H1 (cell line): ENCODE data around the gene GALNT18. TPM values are rescaled to one million over a fixed set of nuclear protein-coding genes. Genes with fewer than 3 reads are reported as not detected.

Source experiments
- CTCF ChIA-PET: fragments of 300-600 bp; sonication (Branson Sonifier 250); formaldehyde crosslinking; loops from one replicate; lab custom pipeline; 2021; ENCODE audit not compliant: partially characterized antibody; lab: Charles Lee
- POLR2A ChIA-PET: fragments of 300-600 bp; sonication (Branson Sonifier 250); formaldehyde crosslinking; loops from one replicate; lab custom pipeline; 2021; ENCODE audit warnings: inconsistent platforms; ENCODE audit not compliant: partially characterized antibody; lab: Charles Lee
- DNase-seq, 2 experiments: peaks; one replicate each; pipeline versions ENCODE4 v3.0.0 to v3.0.0-alpha.2; 2010 to 2022; ENCODE audit warnings: low spot score in 2 of 2, low read depth in 1 of 2, mixed read lengths in 1 of 2
- FAIRE-seq: peaks from 2 replicates; lab custom pipeline; 2011; peaks lifted over from hg19 to GRCh38; lab: Jason Lieb, UNC
- H2AFZ ChIP-seq: 2 replicates; pipeline ENCODE4 v1.8.1; 2012; ENCODE audit warnings: low read length, inconsistent platforms
- H2AK5ac ChIP-seq: 2 replicates; pipeline ENCODE4 v1.6.1; 2013; ENCODE audit warnings: low read depth, low read length
- H2BK120ac ChIP-seq: replicated peaks from 2 replicates; pipeline ENCODE3; 2013; ENCODE audit warnings: low read depth, low read length, inconsistent platforms
- H2BK12ac ChIP-seq: 2 replicates; pipeline ENCODE4 v1.6.1; 2013; ENCODE audit warnings: low read depth, low read length
- H2BK15ac ChIP-seq: 2 replicates; pipeline ENCODE4 v1.6.1; 2013; ENCODE audit warnings: low read length
- H2BK20ac ChIP-seq: 2 replicates; pipeline ENCODE4 v1.6.1; 2013; ENCODE audit warnings: low read length
- H2BK5ac ChIP-seq: 2 replicates; pipeline ENCODE4 v1.6.1; 2013; ENCODE audit warnings: low read depth, low read length
- H3K14ac ChIP-seq: 2 replicates; pipeline ENCODE4 v1.6.1; 2013; ENCODE audit warnings: inconsistent platforms; ENCODE audit not compliant: insufficient read length
- H3K18ac ChIP-seq: 2 replicates; pipeline ENCODE4 v1.6.1; 2013; ENCODE audit warnings: low read length; ENCODE audit errors: extremely low read depth
- H3K23ac ChIP-seq: 2 replicates; pipeline ENCODE4 v1.6.1; 2013; ENCODE audit warnings: inconsistent platforms; ENCODE audit not compliant: insufficient read length
- H3K23me2 ChIP-seq: 2 replicates; pipeline ENCODE4 v1.6.1; 2013; ENCODE audit warnings: low read depth, low read length
- H3K27ac ChIP-seq: 2 replicates; pipeline ENCODE4 v1.6.1; 2011; ENCODE audit warnings: low read depth, low read length, inconsistent platforms
- H3K27me3 ChIP-seq, 4 experiments: replicated peaks in 1 of 4; 1 replicate in 1 of 4; 2 replicates in 3 of 4; pipeline versions ENCODE4 v1.6.1 to v1.8.1; 2011 to 2013; ENCODE audit warnings: low read length in 3 of 4, mild to moderate bottlenecking in 3 of 4, inconsistent platforms in 2 of 4, mixed read lengths in 2 of 4, moderate library complexity in 1 of 4; ENCODE audit not compliant: control insufficient read depth in 3 of 4, insufficient read depth in 3 of 4; ENCODE audit errors: extremely low read depth in 1 of 4
- H3K36me3 ChIP-seq, 4 experiments: 2 replicates each; pipeline versions ENCODE4 v1.6.1 to v1.8.1; 2011 to 2013; ENCODE audit warnings: mild to moderate bottlenecking in 4 of 4, low read length in 3 of 4, moderate library complexity in 2 of 4, control low read depth in 1 of 4, inconsistent platforms in 1 of 4; ENCODE audit not compliant: insufficient read depth in 4 of 4, control insufficient read depth in 2 of 4
- H3K4ac ChIP-seq: replicated peaks from 2 replicates; pipeline ENCODE3; 2013; ENCODE audit warnings: low read length, low read depth, mixed read lengths, inconsistent platforms; ENCODE audit not compliant: insufficient read length
- H3K4me1 ChIP-seq, 4 experiments: replicated peaks in 1 of 4; 1 replicate in 1 of 4; 2 replicates in 3 of 4; pipeline versions ENCODE4 v1.6.1 to v1.8.1; 2011 to 2013; ENCODE audit warnings: low read length in 3 of 4, inconsistent platforms in 2 of 4, mixed read lengths in 1 of 4; ENCODE audit not compliant: insufficient read depth in 4 of 4, control insufficient read depth in 3 of 4
- H3K4me2 ChIP-seq, 2 experiments: 2 replicates each; pipeline versions ENCODE4 v1.6.1 to v1.8.1; 2011 to 2013; ENCODE audit warnings: low read depth in 2 of 2, low read length in 2 of 2, control low read depth in 1 of 2, inconsistent platforms in 1 of 2, mild to moderate bottlenecking in 1 of 2; ENCODE audit not compliant: insufficient read depth in 1 of 2
- H3K4me3 ChIP-seq, 4 experiments: fragments of 200-600, 300-600 bp in 1 of 4; sonication (generic), shearing (Covaris generic), sonication (Bioruptor Twin) in 1 of 4; 2 replicates each; pipeline versions ENCODE4 v1.5.1 to v1.8.1; 2011 to 2016; ENCODE audit warnings: low read length in 4 of 4, low read depth in 3 of 4, control low read depth in 2 of 4, inconsistent platforms in 2 of 4, mild to moderate bottlenecking in 2 of 4, mixed read lengths in 1 of 4, moderate library complexity in 1 of 4; ENCODE audit not compliant: insufficient read depth in 2 of 4; ENCODE audit errors: extremely low read depth in 1 of 4
- H3K56ac ChIP-seq: replicated peaks from 2 replicates; pipeline ENCODE3; 2013; ENCODE audit warnings: low read depth, mild to moderate bottlenecking, mixed read lengths, low read length, inconsistent platforms; ENCODE audit not compliant: insufficient read length
- H3K79me1 ChIP-seq: 2 replicates; pipeline ENCODE4 v1.6.1; 2013; ENCODE audit warnings: low read depth, low read length, control low read depth
- H3K79me2 ChIP-seq, 2 experiments: 2 replicates each; pipeline versions ENCODE4 v1.6.1 to v1.8.1; 2012 to 2013; ENCODE audit warnings: low read length in 2 of 2, mild to moderate bottlenecking in 2 of 2, inconsistent platforms in 1 of 2; ENCODE audit not compliant: insufficient read depth in 2 of 2, control insufficient read depth in 1 of 2
- H3K9ac ChIP-seq, 4 experiments: replicated peaks in 1 of 4; 1 replicate in 1 of 4; 2 replicates in 3 of 4; pipeline versions ENCODE4 v1.6.1 to v1.8.1; 2011 to 2013; ENCODE audit warnings: low read depth in 3 of 4, low read length in 3 of 4, control low read depth in 2 of 4, mild to moderate bottlenecking in 2 of 4, moderate library complexity in 2 of 4, inconsistent platforms in 1 of 4; ENCODE audit errors: extremely low read depth in 1 of 4
- H3K9me3 ChIP-seq, 2 experiments: 2 replicates each; pipeline versions ENCODE4 v1.6.1 to v1.8.1; 2012 to 2013; ENCODE audit warnings: mild to moderate bottlenecking in 2 of 2, moderate library complexity in 2 of 2, control low read depth in 1 of 2, inconsistent platforms in 1 of 2, low read depth in 1 of 2, low read length in 1 of 2, mixed read lengths in 1 of 2; ENCODE audit not compliant: insufficient read depth in 2 of 2
- H4K20me1 ChIP-seq, 2 experiments: replicated peaks in 1 of 2; 2 replicates each; pipeline versions ENCODE3 to v1.8.1; 2011 to 2013; ENCODE audit warnings: inconsistent platforms in 2 of 2, low read length in 2 of 2, mild to moderate bottlenecking in 1 of 2; ENCODE audit not compliant: insufficient read depth in 2 of 2, control insufficient read depth in 1 of 2
- H4K5ac ChIP-seq: 2 replicates; pipeline ENCODE4 v1.6.1; 2013; ENCODE audit warnings: low read length, low read depth, mixed read lengths, inconsistent platforms; ENCODE audit not compliant: insufficient read length
- H4K8ac ChIP-seq: 2 replicates; pipeline ENCODE4 v1.8.0; 2013; ENCODE audit warnings: mild to moderate bottlenecking, moderate library complexity, low read length, inconsistent platforms; ENCODE audit not compliant: insufficient read depth; ENCODE audit errors: extremely low read depth
- H4K91ac ChIP-seq: replicated peaks from 2 replicates; pipeline ENCODE3; 2013; ENCODE audit warnings: low read length, mixed read lengths, inconsistent platforms; ENCODE audit not compliant: insufficient read length
- ASH2L ChIP-seq: fragments of 200-600, 300-600 bp; sonication (generic); IDR thresholded peaks from one replicate; pipeline ENCODE4 v1.7.1; 2017; ENCODE audit warnings: low read length
- CEBPB ChIP-seq: IDR thresholded peaks from 2 replicates; pipeline ENCODE4 v1.6.1; 2012; ENCODE audit warnings: low read depth, low read length
- EP300 ChIP-seq, 2 experiments: IDR thresholded peaks; 1 replicate in 1 of 2; 2 replicates in 1 of 2; pipeline ENCODE4 v1.6.1; 2011 to 2012; ENCODE audit warnings: low read depth in 2 of 2, low read length in 2 of 2, mild to moderate bottlenecking in 2 of 2, borderline replicate concordance in 1 of 2, inconsistent platforms in 1 of 2, moderate library complexity in 1 of 2
- EZH2 ChIP-seq: fragments of 200-600 bp; sonication (generic); IDR thresholded peaks from 2 replicates; pipeline ENCODE4 v1.7.1; 2012; ENCODE audit warnings: low read depth, mild to moderate bottlenecking, moderate library complexity, low read length, inconsistent platforms; ENCODE audit not compliant: severe bottlenecking
- KDM5A ChIP-seq: fragments of 200-600 bp; IDR thresholded peaks from 2 replicates; pipeline ENCODE4 v1.7.1; 2012; ENCODE audit warnings: mild to moderate bottlenecking, low read length, inconsistent platforms, mixed read lengths
- NANOG ChIP-seq: IDR thresholded peaks from 2 replicates; pipeline ENCODE4 v1.6.1; 2011; ENCODE audit warnings: low read length, low read depth, mild to moderate bottlenecking, inconsistent platforms; ENCODE audit not compliant: insufficient read depth, poor library complexity, severe bottlenecking
- NRF1 ChIP-seq: IDR thresholded peaks from 2 replicates; pipeline ENCODE4 v1.6.1; 2011; ENCODE audit warnings: mild to moderate bottlenecking, low read depth, low read length, improper control_type of control experiment
- RXRA ChIP-seq: IDR thresholded peaks from 2 replicates; pipeline ENCODE4 v1.6.1; 2011; ENCODE audit warnings: low read depth, mild to moderate bottlenecking, low read length, moderate library complexity; ENCODE audit not compliant: insufficient read depth
- SRF ChIP-seq: IDR thresholded peaks from 2 replicates; pipeline ENCODE4 v1.6.1; 2011; ENCODE audit warnings: mild to moderate bottlenecking, low read depth, low read length, moderate library complexity
- ZNF274 ChIP-seq: IDR thresholded peaks from 2 replicates; pipeline ENCODE4 v1.7.0; 2012; ENCODE audit warnings: low read length, borderline replicate concordance; ENCODE audit errors: extremely low read depth
- WGBS, 2 experiments: shearing (Covaris generic) in 1 of 2; methylation state at CpG; one replicate each; pipeline versions ENCODE4 v1.1.6 to v1.1.7; 2013 to 2015; ENCODE audit warnings: low lambda C conversion rate in 2 of 2, mixed read lengths in 2 of 2, inconsistent platforms in 1 of 2, low coverage in 1 of 2, missing lambda C conversion rate in 1 of 2; ENCODE audit not compliant: insufficient replicate concordance in 2 of 2, insufficient coverage in 1 of 2, insufficient read length in 1 of 2; ENCODE audit errors: extremely low coverage in 1 of 2, missing lambda C conversion rate in 1 of 2; 5-methylcytosine and 5-hydroxymethylcytosine counted together
- polyA plus RNA-seq, 7 experiments: library from polyadenylated mRNA; depleted of rRNA in 3 of 7; stranded (reverse) in 5 of 7; unstranded in 2 of 7; fragments of >200 nt in 5 of 7; fragments of 200-250 nt in 2 of 7; gene quantifications; 1 replicate in 5 of 7; 2 replicates in 1 of 7; 4 replicates in 1 of 7; pipeline versions ENCODE4 v1.2.1 to v1.2.3, GENCODE V29; 2011 to 2013; ENCODE audit warnings: missing spikeins in 2 of 7, mixed read lengths in 2 of 7
- total RNA-seq: library from RNA; stranded (reverse); fragmentation: NEBNext Ultra II Directional; extraction: Animal tissue kit (Norgen Biotek cat#: 25700); gene quantifications from 2 replicates; pipeline ENCODE4 v1.2.1, GENCODE V29; 2021

Gene GALNT18
- total and polyA plus RNA-seq, 2 of the 8 experiments (the other 6 are each of a cell fraction or from before 2014, with no cell fraction given), result 6.0 to 9.4 TPM

- Histone ChIP-seq H3K23ac (no peak overlapping the region), H3K27ac (no peak overlapping the region), H4K5ac (no peak overlapping the region), H3K4me3 (no peak overlapping the region), H2BK20ac (no peak overlapping the region), H3K4me1 (peaks cover 0 to 3% (median 0%) of the 10 kb centered on the region in 4 experiments; a peak in 3 of 7 replicates), H3K23me2 (no peaks in the 10 kb centered on the region), H2BK5ac (no peak overlapping the region), H3K14ac (no peak overlapping the region), H3K79me1 (no peaks in the 10 kb centered on the region), H3K18ac (no peak overlapping the region), H2BK120ac (no peak overlapping the region), H4K20me1 (no peaks in the 10 kb centered on the region), H3K4ac (no peak overlapping the region), H3K4me2 (no peak overlapping the region), H2AK5ac (no peak overlapping the region), H3K36me3 (no peaks in the 10 kb centered on the region), H3K9me3 (no peaks in the 10 kb centered on the region), H3K79me2 (no peaks in the 10 kb centered on the region; a peak in 1 of 4 replicates), H2BK12ac (no peak overlapping the region), H2BK15ac (no peak overlapping the region), H3K27me3 (peaks cover 0 to 1% (median 0%) of the 10 kb centered on the region in 4 experiments; a peak in 1 of 7 replicates), H4K91ac (no peak overlapping the region), H3K9ac (no peak overlapping the region), H2AFZ (no peak overlapping the region), H3K56ac (no peak overlapping the region), H4K8ac (no peak overlapping the region)
- 84% methylated on average over 12 of the region's 12 CpGs; no CpG with 5 or more reads in 1 of the 2 experiments for WGBS, 2 experiments
- ChIA-PET POLR2A (interaction anchor here (2.0 kb wide), 1 partner anchor 15 kb away, joined by 5 read pairs; no protein-coding TSS in a partner anchor), CTCF (interaction anchor here (0.8 to 1.5 kb wide), 2 partner anchors 15 to 46 kb away, joined by 3 to 4 read pairs; no protein-coding TSS in a partner anchor)
- TF ChIP-seq RXRA, result no peak
- no peak for TF ChIP-seq EZH2
- no peak for TF ChIP-seq ZNF274
- no peak for TF ChIP-seq ASH2L
- no peak for TF ChIP-seq NANOG
- TF ChIP-seq NRF1, result no peak
- TF ChIP-seq KDM5A, result no peak
- no peak for TF ChIP-seq CEBPB
- TF ChIP-seq EP300 (IDR thresholded peaks at IDR 0.05; ENCODE audit: borderline replicate concordance in 1 of 2, low read depth in 2 of 2, low read length in 2 of 2), result no peak
- TF ChIP-seq SRF, result no peak
- DNase-seq (no peak), FAIRE-seq (no peak)
Measured at GRCh38 chr11:11435635-11436034, 186.2 kb downstream of the GALNT18 start.
